Upper lobe of right lung (tissue), 1 donor: ENCODE measurements around the gene CPA1. TPM values are rescaled to one million over a fixed set of nuclear protein-coding genes. Genes with fewer than 3 reads are reported as not detected.

ENCODE experiments used
- ATAC-seq: fragments of 200-7000 bp; cut with Tn5 transposase; one replicate; pipeline ENCODE4 v1.9.1; 2020; ENCODE audit warnings: mild to moderate bottlenecking, moderate library complexity
- DNase-seq: peaks from one replicate; pipeline ENCODE4 v3.0.0-alpha.2; 2020
- H3K27ac ChIP-seq: fragments of 200-600 bp; one replicate; pipeline ENCODE4 v1.8.0; 2022
- H3K27me3 ChIP-seq: fragments of 200-600 bp; one replicate; pipeline ENCODE4 v1.8.0; 2022; ENCODE audit warnings: mild to moderate bottlenecking
- H3K36me3 ChIP-seq: fragments of 200-600 bp; one replicate; pipeline ENCODE4 v1.8.0; 2022
- H3K4me1 ChIP-seq: fragments of 200-600 bp; one replicate; pipeline ENCODE4 v1.8.0; 2022
- H3K4me3 ChIP-seq: fragments of 200-600 bp; one replicate; pipeline ENCODE4 v1.8.0; 2022; ENCODE audit warnings: mild to moderate bottlenecking
- H3K9me3 ChIP-seq: fragments of 200-600 bp; one replicate; pipeline ENCODE4 v1.8.0; 2022
- intact Hi-C: fragments of 100-400 bp; cut with DNase I; formaldehyde crosslinking; loops from one replicate; pipeline ENCODE4 v1.11.0; 2022
- long read RNA-seq: library from polyadenylated mRNA; unstranded; transcript quantifications from one replicate; pipeline ENCODE4 v2.0.0, GENCODE V29; 2021
- total RNA-seq: library from RNA; stranded (reverse); fragmentation: NEBNext Ultra II Directional; extraction: Animal tissue kit (Norgen Biotek cat#: 25700); gene quantifications from one replicate; pipeline ENCODE4 v1.2.1, GENCODE V29; 2021
- TF ChIP-seq, protein P1 (sequence below): fragments of 200-600 bp; IDR thresholded peaks from one replicate; pipeline ENCODE4 v1.8.0; 2022; ENCODE audit warnings: antibody characterized with exemption
- donor health status: DM: no; HTN: yes; CAD: no; lungs with severe emphysema.

Gene CPA1
- total RNA-seq, result not detected
- long read RNA-seq, result 0 reads

DNA sequence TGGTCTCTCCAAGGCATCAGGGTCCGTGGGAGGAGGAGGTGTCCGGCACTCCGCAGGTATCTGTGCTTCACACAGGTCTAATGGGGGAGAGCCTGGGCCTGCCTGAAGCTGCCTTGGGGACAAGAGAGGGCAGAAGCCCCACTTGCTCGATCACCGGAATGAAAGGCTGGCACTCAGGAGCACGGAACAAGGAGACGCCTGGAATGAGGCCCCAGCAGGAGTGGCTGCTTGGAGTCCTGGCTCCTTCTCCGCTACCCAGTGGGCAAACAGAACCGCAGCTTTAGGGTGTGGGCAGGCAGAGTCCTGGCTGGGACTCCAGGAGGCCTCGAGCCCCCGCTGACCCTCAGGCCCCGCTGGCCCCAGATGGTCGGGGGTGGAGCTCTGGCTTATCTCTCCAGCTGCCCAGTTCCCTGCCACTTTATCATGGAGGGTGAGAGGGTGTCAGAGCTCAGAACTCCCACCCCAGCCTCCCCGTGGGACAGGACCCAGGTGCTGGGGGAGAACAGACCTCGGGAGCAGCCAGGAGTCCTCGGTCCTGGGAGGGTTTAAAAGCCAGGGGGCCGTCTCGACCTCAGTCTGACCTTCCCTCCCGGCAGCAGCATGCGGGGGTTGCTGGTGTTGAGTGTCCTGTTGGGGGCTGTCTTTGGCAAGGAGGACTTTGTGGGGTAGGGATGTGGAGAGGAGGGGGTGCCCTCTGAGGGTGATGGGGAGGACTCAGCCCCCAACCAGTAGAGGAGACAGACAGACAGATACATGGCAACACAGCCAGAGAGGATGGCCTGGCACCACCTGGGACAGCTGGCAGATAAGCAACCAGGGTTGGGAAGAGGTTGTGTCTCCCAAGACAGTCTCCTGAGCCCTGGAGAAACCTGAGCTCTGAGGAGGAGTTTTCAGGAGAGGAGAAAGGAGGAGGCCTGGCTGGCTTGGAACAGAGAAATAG, at the start of gene CPA1:
TSS of gene CPA1 (plus strand) at position 574 of the 940 bp plus-strand sequence. CDS start at position 601, 27 bp downstream.
- intact Hi-C loops, result no loop called here
- Histone ChIP-seq H3K36me3 (no peaks in the 10 kb centered on the region), H3K9me3 (no peaks in the 10 kb centered on the region), H3K27ac (no peak within 1 kb of the TSS), H3K4me3 (no peak within 1 kb of the TSS), H3K4me1 (peaks cover 6% of the 10 kb centered on the region), H3K27me3 (no peaks in the 10 kb centered on the region)
- TF ChIP-seq, protein P1, sequence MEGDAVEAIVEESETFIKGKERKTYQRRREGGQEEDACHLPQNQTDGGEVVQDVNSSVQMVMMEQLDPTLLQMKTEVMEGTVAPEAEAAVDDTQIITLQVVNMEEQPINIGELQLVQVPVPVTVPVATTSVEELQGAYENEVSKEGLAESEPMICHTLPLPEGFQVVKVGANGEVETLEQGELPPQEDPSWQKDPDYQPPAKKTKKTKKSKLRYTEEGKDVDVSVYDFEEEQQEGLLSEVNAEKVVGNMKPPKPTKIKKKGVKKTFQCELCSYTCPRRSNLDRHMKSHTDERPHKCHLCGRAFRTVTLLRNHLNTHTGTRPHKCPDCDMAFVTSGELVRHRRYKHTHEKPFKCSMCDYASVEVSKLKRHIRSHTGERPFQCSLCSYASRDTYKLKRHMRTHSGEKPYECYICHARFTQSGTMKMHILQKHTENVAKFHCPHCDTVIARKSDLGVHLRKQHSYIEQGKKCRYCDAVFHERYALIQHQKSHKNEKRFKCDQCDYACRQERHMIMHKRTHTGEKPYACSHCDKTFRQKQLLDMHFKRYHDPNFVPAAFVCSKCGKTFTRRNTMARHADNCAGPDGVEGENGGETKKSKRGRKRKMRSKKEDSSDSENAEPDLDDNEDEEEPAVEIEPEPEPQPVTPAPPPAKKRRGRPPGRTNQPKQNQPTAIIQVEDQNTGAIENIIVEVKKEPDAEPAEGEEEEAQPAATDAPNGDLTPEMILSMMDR, result no peak
- DNase-seq (no peak), ATAC-seq (peak; percentile 49)

DNA sequence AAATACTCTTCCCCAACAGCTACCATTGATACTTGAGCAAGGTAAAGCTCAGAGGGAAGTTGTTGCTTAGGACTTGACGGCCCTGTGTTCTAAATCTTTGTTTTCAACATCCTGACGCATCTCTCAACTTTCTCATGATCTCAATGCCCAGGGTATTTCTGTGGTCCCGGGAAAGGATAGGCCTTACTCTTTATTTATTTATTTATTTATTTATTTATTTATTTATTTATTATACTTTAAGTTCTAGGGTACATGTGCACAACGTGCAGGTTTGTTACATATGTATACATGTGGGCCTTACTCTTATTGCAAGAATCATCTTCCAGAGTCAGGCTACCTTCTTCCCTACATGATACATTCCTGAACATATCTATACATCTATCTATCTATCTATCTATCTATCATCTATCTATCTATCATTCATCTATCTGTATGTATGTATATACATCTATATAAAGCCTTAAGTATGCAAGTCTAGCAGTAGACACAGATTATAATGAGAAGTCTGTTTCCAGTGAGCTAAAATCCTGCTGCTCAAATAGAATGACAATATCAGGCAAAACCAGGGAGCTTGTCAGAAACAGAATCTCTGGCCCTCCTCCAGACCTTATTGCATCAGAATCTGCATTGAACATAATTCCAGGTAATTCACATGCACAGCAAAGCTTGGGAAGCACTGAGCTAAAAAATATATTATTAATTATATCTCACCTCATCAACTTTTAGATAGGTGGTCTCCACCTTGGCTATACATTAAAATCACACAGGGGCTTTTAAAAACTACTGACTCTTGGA, 47.8 kb upstream of the CPA1 start:
- intact Hi-C loops, result no loop called here
- Histone ChIP-seq H3K4me3 (no peak overlapping the region), H3K27me3 (no peaks in the 10 kb centered on the region), H3K9me3 (no peaks in the 10 kb centered on the region), H3K27ac (no peak overlapping the region), H3K4me1 (no peaks in the 10 kb centered on the region), H3K36me3 (no peaks in the 10 kb centered on the region)
- TF ChIP-seq, protein P1, result no peak
- ATAC-seq (no peak), DNase-seq (no peak)

GRCh38 chr7:130333832-130334231, 46.5 kb upstream of the CPA1 start:
- ATAC-seq (no peak), DNase-seq (no peak)
- TF ChIP-seq, protein P1, result no peak
- Histone ChIP-seq H3K27me3 (no peaks in the 10 kb centered on the region), H3K36me3 (no peaks in the 10 kb centered on the region), H3K9me3 (no peaks in the 10 kb centered on the region), H3K4me3 (no peak overlapping the region), H3K27ac (no peak overlapping the region), H3K4me1 (no peaks in the 10 kb centered on the region)
- intact Hi-C loops, result no loop called here

- DNase-seq (no peak), ATAC-seq (no peak)
- H3K27me3 ChIP-seq, result no peaks in the 10 kb centered on the region
- TF ChIP-seq, protein P1, result no peak
- H3K4me3 ChIP-seq, result no peak overlapping the region
- intact Hi-C loops, result no loop called here
- no peak overlapping the region for H3K27ac ChIP-seq
- no peaks in the 10 kb centered on the region for H3K36me3 ChIP-seq
- H3K9me3 ChIP-seq, result no peaks in the 10 kb centered on the region
- no peaks in the 10 kb centered on the region for H3K4me1 ChIP-seq
These were observed 46.0 kb upstream of the CPA1 start for GRCh38 chr7:130334274-130334673.

DNA sequence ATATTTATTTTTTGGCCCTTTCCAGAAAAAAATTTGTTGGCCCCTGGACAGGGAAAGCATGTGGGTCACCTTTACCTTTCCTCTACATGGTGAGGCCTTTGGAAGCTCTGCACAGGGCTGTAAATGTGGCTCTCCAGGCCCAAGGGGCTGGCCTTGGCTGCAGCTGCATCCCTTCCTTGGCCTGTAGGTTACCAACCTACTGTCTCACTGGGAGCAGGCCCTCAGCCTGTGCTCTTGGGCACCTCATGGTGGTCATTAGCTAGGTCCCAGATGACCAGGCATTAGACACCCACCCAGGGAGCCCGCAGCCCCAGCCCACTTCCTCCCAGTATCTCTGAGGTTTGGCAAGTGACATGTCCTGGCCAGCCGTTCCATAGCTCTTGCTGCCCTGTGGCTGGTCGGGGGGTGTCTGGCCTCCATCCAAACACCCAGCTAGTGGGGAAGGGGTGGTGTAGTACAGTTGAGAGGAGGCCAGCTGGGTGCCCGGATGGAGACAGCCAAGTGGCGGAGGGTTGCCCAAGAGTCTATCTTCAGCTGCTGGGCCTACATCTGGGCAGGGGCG, 42.8 kb upstream of the CPA1 start:
- intact Hi-C loops, result no loop called here
- Histone ChIP-seq H3K4me3 (no peak overlapping the region), H3K4me1 (no peaks in the 10 kb centered on the region), H3K36me3 (no peaks in the 10 kb centered on the region), H3K27ac (no peak overlapping the region), H3K9me3 (no peaks in the 10 kb centered on the region), H3K27me3 (no peaks in the 10 kb centered on the region)
- TF ChIP-seq, protein P1, result no peak
- ATAC-seq (no peak), DNase-seq (no peak)
